GM12878 (cell line): ENCODE results near the gene NUP85. TPM values are rescaled to one million over a fixed set of nuclear protein-coding genes. Genes with fewer than 3 reads are reported as not detected.

Experiments
- ATF3 ChIP-seq: IDR thresholded peaks from 2 replicates; pipeline ENCODE4 v1.6.1; 2011; ENCODE audit warnings: low read depth, mild to moderate bottlenecking, low read length, moderate library complexity, borderline replicate concordance; ENCODE audit errors: extremely low read depth
- ATF7 ChIP-seq: fragments of 450-650 bp; IDR thresholded peaks from 2 replicates; pipeline ENCODE4 v1.6.1; 2016; ENCODE audit warnings: low read depth, mild to moderate bottlenecking
- CBFB ChIP-seq: IDR thresholded peaks from 2 replicates; pipeline ENCODE4 v1.6.1; 2016; ENCODE audit warnings: antibody characterized with exemption, low read depth
- ESRRA ChIP-seq: IDR thresholded peaks from 2 replicates; pipeline ENCODE4 v1.6.1; 2012; ENCODE audit warnings: mild to moderate bottlenecking, low read length, improper control_type of control experiment
- FOXK2 ChIP-seq: fragments of 450-650 bp; IDR thresholded peaks from 2 replicates; pipeline ENCODE4 v1.6.1; 2017; ENCODE audit warnings: mild to moderate bottlenecking, moderate library complexity
- GABPA ChIP-seq: IDR thresholded peaks from 2 replicates; pipeline ENCODE4 v1.6.1; 2014; ENCODE audit warnings: antibody characterized with exemption, low read depth, mild to moderate bottlenecking, inconsistent platforms
- GATAD2B ChIP-seq: fragments of 450-650 bp; conservative IDR thresholded peaks from 2 replicates; pipeline ENCODE4 v1.6.1; 2017; ENCODE audit warnings: low read depth, mild to moderate bottlenecking, moderate library complexity
- HCFC1 ChIP-seq: fragments of 150-350 bp; IDR thresholded peaks from 2 replicates; pipeline ENCODE4 v1.6.1; 2014; ENCODE audit warnings: low read length
- HSF1 ChIP-seq: fragments of 150-350 bp; IDR thresholded peaks from 2 replicates; pipeline ENCODE4 v1.6.1; 2014; ENCODE audit warnings: mild to moderate bottlenecking, low read depth, low read length
- KDM1A ChIP-seq: fragments of 200-600 bp; sonication (generic); IDR thresholded peaks from 2 replicates; pipeline ENCODE4 v1.6.1; 2016; ENCODE audit warnings: borderline replicate concordance
- MYC ChIP-seq: IDR thresholded peaks from 2 replicates; pipeline ENCODE4 v1.6.1; 2011; ENCODE audit warnings: mild to moderate bottlenecking, low read length, moderate library complexity, inconsistent platforms; ENCODE audit not compliant: insufficient read depth, insufficient replicate concordance, insufficient read length, severe bottlenecking
- NKRF ChIP-seq: fragments of 450-650 bp; conservative IDR thresholded peaks from 2 replicates; pipeline ENCODE4 v1.6.1; 2017; ENCODE audit warnings: mild to moderate bottlenecking, moderate library complexity
- NR2C1 ChIP-seq: fragments of 450-650 bp; IDR thresholded peaks from 2 replicates; pipeline ENCODE4 v1.6.1; 2017; ENCODE audit warnings: antibody characterized with exemption, mild to moderate bottlenecking, moderate library complexity
- PKNOX1 ChIP-seq: fragments of 450-650 bp; IDR thresholded peaks from 2 replicates; pipeline ENCODE4 v1.6.1; 2016; ENCODE audit warnings: mild to moderate bottlenecking
- PML ChIP-seq: IDR thresholded peaks from 2 replicates; pipeline ENCODE4 v1.6.1; 2012; ENCODE audit warnings: low read length, inconsistent platforms
- RAD51 ChIP-seq: fragments of 450-650 bp; IDR thresholded peaks from 2 replicates; pipeline ENCODE4 v1.6.1; 2016; ENCODE audit warnings: moderate library complexity, mild to moderate bottlenecking, inconsistent platforms
- RUNX3 ChIP-seq: IDR thresholded peaks from 2 replicates; pipeline ENCODE4 v1.6.1; 2012; ENCODE audit warnings: low read length, inconsistent platforms
- SIX5 ChIP-seq: IDR thresholded peaks from 2 replicates; pipeline ENCODE4 v1.6.1; 2011; ENCODE audit warnings: mild to moderate bottlenecking, low read depth, low read length, moderate library complexity; ENCODE audit not compliant: severe bottlenecking
- SKIL ChIP-seq: fragments of 450-650 bp; IDR thresholded peaks from 2 replicates; pipeline ENCODE4 v1.6.1; 2017; ENCODE audit warnings: mild to moderate bottlenecking, low read depth, inconsistent platforms; ENCODE audit not compliant: poor library complexity, severe bottlenecking
- SMC3 ChIP-seq: IDR thresholded peaks from 2 replicates; pipeline ENCODE4 v1.6.1; 2011; ENCODE audit warnings: low read length, improper control_type of control experiment, borderline replicate concordance
- SPI1 ChIP-seq: IDR thresholded peaks from 2 replicates; pipeline ENCODE4 v1.6.1; 2011; ENCODE audit warnings: low read depth, mild to moderate bottlenecking, low read length, moderate library complexity, borderline replicate concordance; ENCODE audit not compliant: insufficient read depth
- SUPT20H ChIP-seq: IDR thresholded peaks from 2 replicates; pipeline ENCODE4 v1.6.1; 2011; ENCODE audit warnings: low read depth, mild to moderate bottlenecking, low read length, moderate library complexity, borderline replicate concordance; ENCODE audit not compliant: control insufficient read depth
- WRNIP1 ChIP-seq: IDR thresholded peaks from 2 replicates; pipeline ENCODE4 v1.6.1; 2011; ENCODE audit warnings: low read depth, low read length, improper control_type of control experiment, borderline replicate concordance
- YBX1 ChIP-seq: fragments of 450-650 bp; IDR thresholded peaks from 2 replicates; pipeline ENCODE4 v1.6.1; 2016; ENCODE audit warnings: antibody characterized with exemption
- ZNF24 ChIP-seq: fragments of 450-650 bp; IDR thresholded peaks from 2 replicates; pipeline ENCODE4 v1.6.1; 2017; ENCODE audit warnings: antibody characterized with exemption, mild to moderate bottlenecking
- ZSCAN29 ChIP-seq: fragments of 450-650 bp; IDR thresholded peaks from 2 replicates; pipeline ENCODE4 v1.6.1; 2017; ENCODE audit warnings: mild to moderate bottlenecking, moderate library complexity
- polyA plus RNA-seq, 11 experiments: library from polyadenylated mRNA; depleted of rRNA in 4 of 11; unstranded in 6 of 11; stranded (reverse) in 5 of 11; fragments of >200 nt; fragmentation: Nextera tagmentation in 4 of 11; fragmentation: Illumina TruSeq in 1 of 11; extraction: Ambion mirVana in 4 of 11; extraction: Trizol in 1 of 11; gene quantifications; 1 replicate in 1 of 11; 2 replicates in 10 of 11; pipeline versions ENCODE4 v1.2.1 to v1.2.3, GENCODE V29; 2011 to 2016; ENCODE audit warnings: inconsistent platforms in 2 of 11, missing spikeins in 2 of 11, low read depth in 1 of 11
- total RNA-seq, 4 experiments: library from RNA; depleted of rRNA in 3 of 4; stranded (reverse); fragments of >200 nt in 3 of 4; fragmentation: Illumina TruSeq in 1 of 4; extraction: Trizol in 1 of 4; gene quantifications; 2 replicates each; pipeline versions ENCODE4 v1.2.1 to v1.2.3, GENCODE V29; 2013 to 2021

Gene NUP85
- total and polyA plus RNA-seq, 10 of the 15 experiments (the other 5 are each of a cell fraction or from before 2014, with no cell fraction given) = 54.0 to 135 (median 95.4) TPM

- TF ChIP-seq HSF1 (no peak), YBX1 (no peak), NR2C1 (no peak), ZNF24 (no peak), ATF7 (no peak), WRNIP1 (no peak), ESRRA (no peak), ZSCAN29 (no peak), ATF3 (no peak), KDM1A (no peak), RAD51 (no peak), SMC3 (peak; percentile 75), PKNOX1 (no peak), SIX5 (no peak), SUPT20H (no peak), PML (0 out of 2 replicates have a peak, but pooled peaks have one; percentile 5), SKIL (no peak), HCFC1 (no peak), NKRF (no peak), GATAD2B (no peak), SPI1 (no peak), MYC (no peak), GABPA (no peak), CBFB (no peak), RUNX3 (no peak), FOXK2 (no peak)
These were observed 33.3 kb downstream of the NUP85 start (continued) for GRCh38 chr17:75238684-75239191.
